Left ventricle myocardium inferior (tissue), 1 donor: ENCODE data around the gene LURAP1L. TPM values are rescaled to one million over a fixed set of nuclear protein-coding genes. Genes with fewer than 3 reads are reported as not detected.
A peak's percentile ranks its signal among the peaks of the same experiment; 100 is the strongest.

ENCODE experiments used
- DNase-seq: peaks from one replicate; pipeline ENCODE4 v3.0.0-alpha.2; 2020
- H3K27ac ChIP-seq: fragments of 200-600 bp; replicated peaks from 2 replicates; pipeline ENCODE4 v1.8.0; 2021
- H3K27me3 ChIP-seq: fragments of 200-600 bp; 2 replicates; pipeline ENCODE4 v1.8.0; 2021; ENCODE audit warnings: low read depth
- H3K36me3 ChIP-seq: fragments of 200-600 bp; 2 replicates; pipeline ENCODE4 v1.8.0; 2021
- H3K4me1 ChIP-seq: fragments of 200-600 bp; 2 replicates; pipeline ENCODE4 v1.8.0; 2021
- H3K4me3 ChIP-seq: fragments of 200-600 bp; 2 replicates; pipeline ENCODE4 v1.8.0; 2021; ENCODE audit warnings: mild to moderate bottlenecking, moderate library complexity
- H3K9me3 ChIP-seq: fragments of 200-600 bp; replicated peaks from 2 replicates; pipeline ENCODE4 v1.8.0; 2021
- CTCF ChIP-seq: fragments of 200-600 bp; IDR thresholded peaks from 2 replicates; pipeline ENCODE4 v1.8.0; 2021; ENCODE audit warnings: antibody characterized with exemption, mild to moderate bottlenecking, borderline replicate concordance
- intact Hi-C: fragments of 100-400 bp; cut with micrococcal nuclease; formaldehyde crosslinking; loops from one replicate; pipeline ENCODE4 v1.11.0; 2022
- total RNA-seq: library from RNA; stranded (reverse); fragmentation: NEBNext Ultra II Directional; extraction: Animal tissue kit (Norgen Biotek cat#: 25700); gene quantifications from one replicate; pipeline ENCODE4 v1.2.1, GENCODE V29; 2021
- donor health status: DM: no; HTN: yes; CAD: no; lungs with severe emphysema.

LURAP1L gene
- total RNA-seq, 1 donor from 2014 or later, result 2.6 TPM

- no peak overlapping the region for H3K27ac ChIP-seq
- intact Hi-C loops, result loop anchor here (10.0 kb wide), 1 partner anchor 88 kb away; no protein-coding TSS in a partner anchor
- no peak for TF ChIP-seq CTCF
Observed at GRCh38 chr9:12812710-12813109, 37.9 kb downstream of the LURAP1L start.

GRCh38 chr9:12813533-12813932 lies 38.7 kb downstream of the LURAP1L start:
- H3K27ac ChIP-seq, result peak overlapping the region; percentile 65
- peaks cover 36% of the 10 kb centered on the region for H3K4me1 ChIP-seq
- H3K36me3 ChIP-seq, result no peaks in the 10 kb centered on the region
- TF ChIP-seq CTCF, result no peak
- H3K4me3 ChIP-seq, result no peak overlapping the region
- intact Hi-C loops, result loop anchor here (10.0 kb wide), 1 partner anchor 89 kb away; no protein-coding TSS in a partner anchor
- H3K27me3 ChIP-seq, result no peaks in the 10 kb centered on the region
- H3K9me3 ChIP-seq, result no peaks in the 10 kb centered on the region
- no peak for DNase-seq

More at GRCh38 chr9:12812710-12813109, 37.9 kb downstream of the LURAP1L start:
- Histone ChIP-seq H3K4me1 (peaks cover 28% of the 10 kb centered on the region), H3K9me3 (no peaks in the 10 kb centered on the region), H3K4me3 (no peak overlapping the region), H3K27me3 (no peaks in the 10 kb centered on the region), H3K36me3 (no peaks in the 10 kb centered on the region)
- DNase-seq, result no peak

- H3K4me1 ChIP-seq, result peaks cover 42% of the 10 kb centered on the region
- peak overlapping the region; percentile 65 for H3K27ac ChIP-seq
- no peak for DNase-seq
- peak; percentile 51 for TF ChIP-seq CTCF
- H3K4me3 ChIP-seq, result peak overlapping the region; percentile 38
- intact Hi-C loops, result loop anchor here (10.0 kb wide), 1 partner anchor 89 kb away; no protein-coding TSS in a partner anchor
- H3K9me3 ChIP-seq, result no peaks in the 10 kb centered on the region
- H3K27me3 ChIP-seq, result no peaks in the 10 kb centered on the region
- H3K36me3 ChIP-seq, result no peaks in the 10 kb centered on the region
Observed at GRCh38 chr9:12813960-12814876, 39.4 kb downstream of the LURAP1L start.

GRCh38 chr9:12814877-12815237 lies 40.0 kb downstream of the LURAP1L start:
- H3K36me3 ChIP-seq, result no peaks in the 10 kb centered on the region
- H3K4me1 ChIP-seq, result peaks cover 40% of the 10 kb centered on the region
- H3K9me3 ChIP-seq, result no peaks in the 10 kb centered on the region
- no peaks in the 10 kb centered on the region for H3K27me3 ChIP-seq
- no peak for DNase-seq
- no peak for TF ChIP-seq CTCF
- no peak overlapping the region for H3K4me3 ChIP-seq
- H3K27ac ChIP-seq, result peak overlapping the region; percentile 65
- intact Hi-C loops, result loop anchor here (10.0 kb wide), 1 partner anchor 90 kb away; no protein-coding TSS in a partner anchor

- Histone ChIP-seq H3K4me1 (peaks cover 32% of the 10 kb centered on the region), H3K4me3 (no peak overlapping the region), H3K9me3 (no peaks in the 10 kb centered on the region), H3K27me3 (no peaks in the 10 kb centered on the region), H3K27ac (no peak overlapping the region), H3K36me3 (no peaks in the 10 kb centered on the region)
- TF ChIP-seq CTCF, result no peak
- intact Hi-C loops, result loop anchor here (10.0 kb wide), 1 partner anchor 91 kb away; no protein-coding TSS in a partner anchor
- no peak for DNase-seq
Observed at GRCh38 chr9:12815888-12816287, 41.1 kb downstream of the LURAP1L start.
